ENCODE results near the gene OR1E2.

DNA sequence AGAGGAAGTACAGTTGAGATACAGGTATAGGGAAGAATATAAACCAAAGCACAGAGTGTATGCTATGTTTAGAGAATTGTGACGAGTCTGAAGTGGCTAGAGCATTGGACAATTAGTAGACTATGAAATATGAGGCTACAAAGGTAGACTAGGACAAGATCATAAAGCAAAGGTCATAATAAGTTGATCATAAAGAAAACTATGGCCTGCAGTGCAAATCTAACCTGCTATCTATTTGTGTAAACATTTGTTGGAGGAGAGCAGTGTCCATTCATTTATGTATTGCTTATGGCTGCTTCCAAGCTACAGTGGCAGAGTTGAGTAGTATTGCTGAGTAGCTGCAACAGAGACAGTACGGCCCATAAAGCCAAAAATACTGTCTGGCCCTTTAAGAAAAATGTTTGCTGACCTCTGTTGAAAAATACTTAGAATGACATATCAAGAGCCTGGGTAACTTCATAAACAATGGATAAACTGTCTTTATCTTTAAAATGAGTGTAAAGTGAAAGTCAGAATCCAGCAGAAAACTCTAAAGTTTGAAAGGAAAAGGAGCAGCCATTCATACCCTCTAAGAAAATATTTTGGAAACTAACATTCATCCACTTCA is 14.5 kb upstream of the OR1E2 start:
- TF ChIP-seq MYC (IDR thresholded peaks at IDR 0.05; ENCODE audit: insufficient read depth, insufficient read length, insufficient replicate concordance, low read length, severe bottlenecking) (no peak), EZH2 (IDR thresholded peaks at IDR 0.05; ENCODE audit: borderline replicate concordance, control insufficient read depth, low read depth, low read length) (no peak), MXI1 (IDR thresholded peaks at IDR 0.05; ENCODE audit: low read depth, low read length) (no peak), KDM1A (IDR thresholded peaks at IDR 0.05; ENCODE audit: borderline replicate concordance) (no peak), SIN3A (IDR thresholded peaks at IDR 0.05; ENCODE audit: low read depth, low read length) (no peak), CHD1 (IDR thresholded peaks at IDR 0.05; ENCODE audit: low read depth, low read length) (no peak), YY1 (IDR thresholded peaks at IDR 0.05; ENCODE audit: low read depth, low read length) (no peak), STAT1 (conservative IDR thresholded peaks at IDR 0.05) (no peak)
- TF ChIP-seq, protein P1, sequence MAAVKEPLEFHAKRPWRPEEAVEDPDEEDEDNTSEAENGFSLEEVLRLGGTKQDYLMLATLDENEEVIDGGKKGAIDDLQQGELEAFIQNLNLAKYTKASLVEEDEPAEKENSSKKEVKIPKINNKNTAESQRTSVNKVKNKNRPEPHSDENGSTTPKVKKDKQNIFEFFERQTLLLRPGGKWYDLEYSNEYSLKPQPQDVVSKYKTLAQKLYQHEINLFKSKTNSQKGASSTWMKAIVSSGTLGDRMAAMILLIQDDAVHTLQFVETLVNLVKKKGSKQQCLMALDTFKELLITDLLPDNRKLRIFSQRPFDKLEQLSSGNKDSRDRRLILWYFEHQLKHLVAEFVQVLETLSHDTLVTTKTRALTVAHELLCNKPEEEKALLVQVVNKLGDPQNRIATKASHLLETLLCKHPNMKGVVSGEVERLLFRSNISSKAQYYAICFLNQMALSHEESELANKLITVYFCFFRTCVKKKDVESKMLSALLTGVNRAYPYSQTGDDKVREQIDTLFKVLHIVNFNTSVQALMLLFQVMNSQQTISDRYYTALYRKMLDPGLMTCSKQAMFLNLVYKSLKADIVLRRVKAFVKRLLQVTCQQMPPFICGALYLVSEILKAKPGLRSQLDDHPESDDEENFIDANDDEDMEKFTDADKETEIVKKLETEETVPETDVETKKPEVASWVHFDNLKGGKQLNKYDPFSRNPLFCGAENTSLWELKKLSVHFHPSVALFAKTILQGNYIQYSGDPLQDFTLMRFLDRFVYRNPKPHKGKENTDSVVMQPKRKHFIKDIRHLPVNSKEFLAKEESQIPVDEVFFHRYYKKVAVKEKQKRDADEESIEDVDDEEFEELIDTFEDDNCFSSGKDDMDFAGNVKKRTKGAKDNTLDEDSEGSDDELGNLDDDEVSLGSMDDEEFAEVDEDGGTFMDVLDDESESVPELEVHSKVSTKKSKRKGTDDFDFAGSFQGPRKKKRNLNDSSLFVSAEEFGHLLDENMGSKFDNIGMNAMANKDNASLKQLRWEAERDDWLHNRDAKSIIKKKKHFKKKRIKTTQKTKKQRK (IDR thresholded peaks at IDR 0.05; ENCODE audit: low read depth, low read length) = no peak
- TF ChIP-seq, protein P2, sequence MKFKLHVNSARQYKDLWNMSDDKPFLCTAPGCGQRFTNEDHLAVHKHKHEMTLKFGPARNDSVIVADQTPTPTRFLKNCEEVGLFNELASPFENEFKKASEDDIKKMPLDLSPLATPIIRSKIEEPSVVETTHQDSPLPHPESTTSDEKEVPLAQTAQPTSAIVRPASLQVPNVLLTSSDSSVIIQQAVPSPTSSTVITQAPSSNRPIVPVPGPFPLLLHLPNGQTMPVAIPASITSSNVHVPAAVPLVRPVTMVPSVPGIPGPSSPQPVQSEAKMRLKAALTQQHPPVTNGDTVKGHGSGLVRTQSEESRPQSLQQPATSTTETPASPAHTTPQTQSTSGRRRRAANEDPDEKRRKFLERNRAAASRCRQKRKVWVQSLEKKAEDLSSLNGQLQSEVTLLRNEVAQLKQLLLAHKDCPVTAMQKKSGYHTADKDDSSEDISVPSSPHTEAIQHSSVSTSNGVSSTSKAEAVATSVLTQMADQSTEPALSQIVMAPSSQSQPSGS (IDR thresholded peaks at IDR 0.05; ENCODE audit: low read length) = no peak
- TF ChIP-seq, protein P3, sequence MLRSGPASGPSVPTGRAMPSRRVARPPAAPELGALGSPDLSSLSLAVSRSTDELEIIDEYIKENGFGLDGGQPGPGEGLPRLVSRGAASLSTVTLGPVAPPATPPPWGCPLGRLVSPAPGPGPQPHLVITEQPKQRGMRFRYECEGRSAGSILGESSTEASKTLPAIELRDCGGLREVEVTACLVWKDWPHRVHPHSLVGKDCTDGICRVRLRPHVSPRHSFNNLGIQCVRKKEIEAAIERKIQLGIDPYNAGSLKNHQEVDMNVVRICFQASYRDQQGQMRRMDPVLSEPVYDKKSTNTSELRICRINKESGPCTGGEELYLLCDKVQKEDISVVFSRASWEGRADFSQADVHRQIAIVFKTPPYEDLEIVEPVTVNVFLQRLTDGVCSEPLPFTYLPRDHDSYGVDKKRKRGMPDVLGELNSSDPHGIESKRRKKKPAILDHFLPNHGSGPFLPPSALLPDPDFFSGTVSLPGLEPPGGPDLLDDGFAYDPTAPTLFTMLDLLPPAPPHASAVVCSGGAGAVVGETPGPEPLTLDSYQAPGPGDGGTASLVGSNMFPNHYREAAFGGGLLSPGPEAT (IDR thresholded peaks at IDR 0.05; ENCODE audit: low read depth) = no peak
